Eye (tissue), 1 donor: ENCODE results near the gene KCTD11.
"Not testable (repeated sequence)": the region's sequence is repeated elsewhere in the genome, so short reads cannot be mapped to it uniquely, and the experiment has no call there.

Experiments
- DNase-seq: peaks from one replicate; pipeline ENCODE4 v3.0.0-alpha.2; 2015

KCTD11 gene

DNA sequence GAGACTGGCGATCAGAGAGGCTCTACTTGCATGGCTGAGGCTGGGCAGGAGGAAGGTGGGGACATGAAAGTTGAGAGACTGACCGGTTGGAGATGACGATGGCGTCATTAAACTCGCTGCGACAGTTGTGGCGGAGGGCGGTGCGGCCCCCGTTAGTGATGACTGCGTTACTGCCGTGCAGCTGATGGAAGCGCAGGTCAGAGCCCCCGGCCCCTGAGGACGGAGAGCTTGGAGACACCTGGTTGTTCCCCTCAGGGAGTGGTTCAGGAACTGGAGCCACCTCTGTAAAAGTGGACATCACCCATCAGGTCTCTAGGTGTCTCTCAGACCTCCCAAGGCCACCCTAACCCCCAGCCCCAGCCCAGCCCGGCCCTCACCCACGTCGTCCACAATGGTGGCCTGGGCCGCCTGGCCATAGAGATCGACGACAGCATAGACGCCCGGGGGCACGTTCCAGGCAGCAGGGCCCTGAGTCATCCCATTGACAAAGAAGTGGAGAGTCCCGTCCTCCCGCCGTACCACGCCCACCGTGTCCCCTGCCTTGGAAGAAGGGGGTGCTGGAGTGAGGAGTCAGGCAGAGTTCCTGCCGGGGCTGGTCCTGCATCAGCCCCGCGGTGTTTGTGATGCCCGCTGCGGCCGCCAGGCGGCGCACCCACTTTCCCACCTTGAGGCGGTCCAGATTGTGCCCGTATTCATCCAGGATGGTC lies 28.1 kb upstream of the KCTD11 start:
- peak; percentile 63 for DNase-seq

DNA sequence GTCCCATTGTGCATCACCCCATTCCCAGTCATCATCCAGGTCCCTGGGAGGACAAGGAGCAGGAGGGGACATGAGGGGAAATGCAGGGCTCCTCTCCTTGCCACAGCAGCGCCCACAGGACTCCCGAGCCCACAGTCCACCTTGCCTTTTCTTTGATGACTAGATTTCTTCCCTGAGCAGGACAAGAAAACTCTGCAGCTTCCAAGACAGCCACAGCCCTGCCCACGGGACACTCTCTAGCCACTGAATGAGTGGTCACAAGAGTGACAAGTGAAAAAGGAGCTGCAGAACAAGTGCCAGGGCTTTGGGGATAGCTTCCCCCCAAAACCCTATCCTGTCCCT lies 27.6 kb upstream of the KCTD11 start:
- DNase-seq: no peak

DNA sequence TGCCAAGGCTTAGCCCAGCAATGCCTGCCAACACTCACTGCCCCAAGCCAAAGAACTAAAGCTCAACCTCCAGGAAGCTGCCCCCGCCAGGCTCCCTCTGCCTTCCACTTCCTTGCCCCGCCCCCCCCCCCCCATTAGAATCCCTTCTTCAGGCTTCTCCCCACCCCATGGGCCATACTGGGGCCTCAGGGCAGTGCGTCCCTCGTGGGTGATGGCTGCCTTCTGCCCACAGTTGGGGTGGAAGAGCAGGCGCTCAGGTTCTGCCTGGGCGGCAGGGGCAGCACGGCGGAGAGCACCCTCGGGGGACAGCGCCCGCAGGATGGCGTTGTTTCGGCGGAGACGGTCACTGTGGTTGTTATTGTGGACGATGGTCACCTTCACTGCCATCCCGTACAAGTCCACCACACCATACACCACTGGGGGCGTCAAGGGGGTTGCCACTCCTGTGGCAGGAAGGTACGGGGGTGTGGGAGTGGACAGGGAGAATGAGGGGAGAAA lies 26.9 kb upstream of the KCTD11 start:
- no peak for DNase-seq

DNA sequence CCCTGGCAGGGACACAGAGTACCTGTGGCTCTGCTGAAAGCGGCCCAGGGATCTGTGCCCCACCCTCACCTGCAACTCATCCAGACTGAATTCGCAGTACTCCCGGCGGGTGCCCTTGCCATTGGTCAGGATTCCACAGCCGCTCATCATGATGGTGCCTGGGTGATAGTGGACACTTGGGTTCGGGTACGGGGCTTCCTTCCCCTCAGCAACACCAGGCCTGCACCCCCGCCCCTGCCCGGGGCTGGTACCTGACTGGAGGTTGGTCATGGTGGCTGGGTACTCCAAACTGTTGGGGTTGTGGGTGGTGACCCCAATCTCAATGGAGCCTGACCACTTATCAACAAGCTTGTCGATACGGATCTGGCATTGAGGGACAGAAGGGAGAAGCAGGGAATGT lies 25.8 kb upstream of the KCTD11 start:
- no peak for DNase-seq

DNA sequence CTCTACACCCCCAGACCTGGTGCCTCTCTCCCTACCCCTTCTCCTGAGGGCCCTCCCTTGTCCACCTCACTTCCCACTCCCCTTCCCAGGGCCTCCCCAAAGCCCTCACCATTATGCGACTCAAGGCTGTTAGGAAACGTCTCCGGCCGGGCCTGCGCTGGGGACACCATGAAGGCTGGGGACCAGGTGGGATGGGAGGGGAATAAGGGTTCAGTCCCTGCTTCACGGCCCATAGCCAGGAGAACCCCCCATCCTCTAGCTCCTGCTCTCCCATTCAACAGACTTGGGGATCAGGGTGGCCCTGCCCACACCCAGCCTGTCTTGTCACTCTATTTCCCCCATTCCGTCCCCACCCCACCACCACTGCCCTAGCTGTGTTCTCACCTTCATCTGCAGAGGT lies 24.9 kb upstream of the KCTD11 start:
- DNase-seq: no peak

DNA sequence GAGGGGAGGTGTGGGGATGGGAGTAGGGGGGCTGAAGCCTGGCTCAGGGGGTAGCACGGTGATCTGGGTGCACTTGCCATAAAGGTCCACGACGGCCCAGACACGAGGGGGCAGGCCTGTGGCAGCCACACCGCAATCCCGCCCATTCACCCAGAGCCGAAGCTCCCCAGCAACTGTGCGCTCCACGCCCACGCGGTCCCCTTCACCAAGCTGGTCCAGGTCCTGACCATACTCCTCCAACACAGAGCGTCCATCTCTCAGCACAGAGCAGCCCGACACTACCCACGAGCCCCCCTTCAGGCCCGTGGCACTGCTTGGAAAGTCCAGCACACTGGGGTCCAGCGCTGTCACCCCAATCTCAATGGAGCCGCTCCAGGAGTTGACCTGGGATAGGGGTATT lies 24.5 kb upstream of the KCTD11 start:
- no peak for DNase-seq

DNA sequence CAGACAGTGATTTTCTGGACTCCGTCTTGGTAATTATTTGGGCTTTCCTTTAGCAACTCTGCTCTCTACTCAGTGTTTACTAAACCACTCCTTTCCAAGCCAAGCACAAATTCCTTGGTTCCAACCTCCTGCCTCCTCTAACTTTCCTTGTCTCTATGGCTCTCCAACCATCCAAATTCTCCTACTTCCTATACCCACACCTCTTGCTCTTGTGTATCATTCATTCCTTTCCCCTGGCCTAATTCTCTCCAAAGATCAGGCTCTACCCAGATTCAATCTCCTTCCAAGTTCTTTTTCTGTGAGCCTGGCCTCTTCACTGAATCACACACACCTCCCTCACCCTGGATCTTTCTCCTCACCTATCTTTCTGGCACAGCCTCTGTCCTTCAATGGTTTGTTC lies 24.0 kb upstream of the KCTD11 start:
- DNase-seq: no peak

DNA sequence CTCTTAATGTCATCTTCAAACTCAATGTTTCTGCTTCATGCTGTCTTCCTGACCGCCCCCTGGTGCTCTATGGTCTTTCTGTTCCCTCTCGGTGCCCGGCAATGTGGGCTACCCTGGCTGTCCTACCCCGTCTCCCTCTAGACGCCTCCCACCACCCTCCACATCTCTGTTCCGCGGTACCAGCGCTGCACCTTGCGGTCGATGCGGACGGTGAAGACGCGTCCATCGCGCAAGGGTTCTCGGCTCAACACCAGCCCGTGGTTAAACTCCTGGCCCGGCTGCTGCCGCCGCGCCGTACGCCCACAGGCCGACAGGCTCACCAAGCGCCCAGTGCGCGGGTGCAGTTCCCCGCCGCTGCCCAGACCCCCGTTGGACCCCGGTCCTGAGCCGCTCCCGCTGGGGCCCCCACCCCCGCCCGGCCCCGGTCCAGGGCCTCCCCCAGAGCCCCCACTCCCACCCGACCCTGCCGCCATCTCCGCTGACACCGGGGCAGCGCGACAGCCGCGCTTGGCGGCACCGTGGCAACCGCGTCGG lies 23.1 kb upstream of the KCTD11 start, which contains the start of gene NEURL4:
Gene NEURL4, minus strand, starts transcription at position 496 of the 534 bp plus-strand sequence. Its CDS starts 23 bp downstream, at position 473.
- DNase-seq: no peak

DNA sequence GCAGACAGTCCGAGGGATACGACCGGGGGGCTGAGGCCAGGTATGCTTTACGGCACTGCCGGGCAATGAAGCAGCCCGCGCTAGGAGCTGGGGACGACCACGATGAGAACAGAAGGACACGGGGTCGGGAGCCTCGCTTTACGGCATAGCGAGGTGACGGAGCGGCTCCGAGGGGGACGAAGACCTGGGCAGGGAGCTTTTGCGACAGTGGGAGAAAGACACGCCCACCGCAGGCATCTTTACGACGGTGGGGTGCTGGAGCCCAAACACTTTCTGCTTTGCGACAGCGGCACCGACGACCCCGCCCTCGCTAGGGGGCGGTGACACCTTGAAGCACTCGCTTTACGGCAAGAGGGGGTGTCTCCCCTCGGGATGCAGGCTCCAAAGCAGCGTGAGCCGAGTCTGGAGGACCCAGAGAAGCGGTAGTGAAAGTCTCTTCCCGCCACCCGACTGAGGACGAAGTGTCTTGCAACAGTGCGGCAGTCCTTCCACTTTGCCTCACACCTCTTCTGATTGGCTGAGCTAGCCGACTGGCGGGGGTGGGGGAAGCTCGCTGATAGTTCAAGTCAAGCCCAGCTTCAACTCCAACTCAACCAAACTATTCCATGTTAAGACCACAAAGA lies 22.5 kb upstream of the KCTD11 start:
- peak; percentile 99 for DNase-seq

DNA sequence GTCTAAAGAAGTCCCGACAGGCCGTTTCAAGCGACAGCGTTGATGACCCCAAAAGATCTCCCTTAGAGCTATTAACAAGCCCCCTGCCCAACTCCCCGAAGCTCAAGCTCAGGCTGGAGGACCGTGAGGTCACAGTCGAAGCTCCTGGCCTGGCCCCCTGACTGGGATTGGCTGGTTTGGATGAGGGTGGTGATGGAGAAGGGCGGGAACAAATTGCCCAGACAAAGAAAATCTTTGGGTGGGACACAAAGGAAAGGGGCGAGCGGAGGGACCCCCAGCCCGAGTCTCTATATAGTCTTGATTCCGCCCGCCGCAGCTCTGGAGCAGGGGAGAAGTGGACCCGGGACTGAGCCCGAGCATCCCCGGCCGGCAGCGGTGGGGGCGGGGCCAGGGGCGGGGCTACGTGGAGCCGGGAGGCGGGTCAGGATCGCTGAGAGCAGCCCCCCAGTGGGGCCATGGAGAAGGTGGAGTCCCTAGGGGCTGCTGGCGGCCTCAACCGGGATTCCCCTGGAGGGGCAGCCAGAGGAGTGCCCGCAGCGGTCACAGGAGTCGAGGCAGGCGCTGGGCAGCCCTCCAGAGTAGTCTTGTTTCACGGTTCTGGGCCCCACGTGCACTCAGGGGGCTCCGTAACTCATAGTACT lies 21.8 kb upstream of the KCTD11 start:
- DNase-seq: peak; percentile 97

DNA sequence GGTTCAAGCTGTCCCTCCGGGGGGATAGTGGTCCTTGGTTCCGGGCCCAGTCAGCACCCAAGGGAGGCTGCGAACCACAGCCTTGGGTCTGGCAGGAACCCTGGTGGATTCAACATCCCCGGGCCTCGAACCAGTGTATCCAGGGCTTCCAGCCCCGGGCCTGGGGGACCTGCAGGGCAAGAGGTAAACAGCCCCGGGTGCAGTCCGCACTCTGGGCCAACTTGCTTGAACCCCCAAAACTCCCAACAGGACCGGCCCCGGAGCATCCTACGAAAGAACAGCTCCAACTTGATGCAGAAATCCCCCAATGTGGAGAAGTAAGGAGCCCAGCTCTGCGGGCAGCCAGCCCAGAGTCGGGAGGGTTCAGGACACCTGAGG lies 21.3 kb upstream of the KCTD11 start:
- DNase-seq: no peak

DNA sequence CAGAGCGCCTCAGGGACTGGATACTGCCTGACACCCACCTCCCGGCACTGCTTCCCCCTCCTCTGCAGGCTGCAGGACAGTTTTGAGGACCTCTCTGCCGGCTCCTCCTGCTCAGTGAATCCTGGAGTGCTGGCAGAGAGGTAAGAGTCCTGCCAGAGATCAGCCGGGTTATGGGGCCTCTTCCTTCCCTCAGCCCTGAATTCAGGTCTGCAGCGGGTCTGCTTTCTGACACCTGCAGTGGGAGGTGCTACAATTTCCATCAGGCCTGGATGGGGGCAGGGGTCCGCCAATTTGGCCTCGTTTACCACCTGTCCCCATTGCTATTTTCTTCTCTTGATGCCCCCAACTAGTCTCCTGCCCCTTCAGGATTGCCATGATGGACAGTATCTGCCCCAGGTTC lies 19.9 kb upstream of the KCTD11 start:
- DNase-seq: no peak

DNA sequence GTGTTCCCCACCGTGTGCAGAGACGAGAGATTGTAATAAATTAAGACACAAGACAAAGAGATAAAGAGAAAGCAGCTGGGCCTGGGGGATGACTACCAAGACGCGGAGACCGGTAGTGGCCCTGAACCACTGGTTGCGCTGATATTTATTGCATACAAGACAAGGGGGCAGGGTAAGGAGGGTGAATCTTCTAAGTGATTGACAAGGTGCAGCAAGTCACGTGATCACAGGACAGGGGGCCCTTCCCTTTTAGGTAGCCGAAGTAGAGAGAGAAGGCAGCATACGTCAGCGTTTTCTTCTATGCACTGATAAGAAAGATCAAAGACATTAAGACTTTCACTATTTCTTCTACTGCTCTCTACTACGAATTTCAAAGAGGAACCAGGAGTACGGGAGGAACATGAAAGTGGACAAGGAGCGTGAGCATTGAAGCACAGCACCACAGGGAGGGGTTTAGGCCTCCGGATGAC lies 19.3 kb upstream of the KCTD11 start:
- DNase-seq: not testable (repeated sequence)

DNA sequence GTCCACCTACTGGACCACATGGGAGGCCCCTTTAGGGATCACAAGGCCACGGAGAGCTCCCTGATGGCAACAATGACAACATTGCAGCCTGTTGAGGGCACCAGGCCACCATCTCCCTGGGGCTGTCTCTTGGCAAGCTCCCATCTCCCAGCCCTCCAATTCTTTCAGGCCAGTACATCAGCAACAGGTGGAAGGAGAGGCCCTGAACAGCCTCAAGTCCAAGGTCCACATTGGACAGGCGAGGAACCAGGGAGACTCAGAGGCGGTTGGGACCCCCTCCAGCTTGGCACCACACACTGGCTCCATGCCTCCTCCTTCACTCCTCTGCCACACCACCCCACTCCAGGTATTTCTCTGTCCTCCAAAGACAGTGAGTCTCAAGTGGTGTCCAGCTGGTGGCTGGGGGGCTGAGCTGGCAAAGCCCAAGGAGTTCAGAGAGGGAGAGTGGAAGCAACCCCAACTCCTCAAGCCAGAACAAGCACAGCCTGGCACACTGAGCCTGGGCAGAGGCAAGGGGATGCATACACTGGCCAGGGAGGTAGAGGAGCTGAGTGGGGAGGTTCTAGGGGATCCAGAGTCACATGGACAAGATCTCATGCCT lies 16.9 kb upstream of the KCTD11 start:
- no peak for DNase-seq

DNA sequence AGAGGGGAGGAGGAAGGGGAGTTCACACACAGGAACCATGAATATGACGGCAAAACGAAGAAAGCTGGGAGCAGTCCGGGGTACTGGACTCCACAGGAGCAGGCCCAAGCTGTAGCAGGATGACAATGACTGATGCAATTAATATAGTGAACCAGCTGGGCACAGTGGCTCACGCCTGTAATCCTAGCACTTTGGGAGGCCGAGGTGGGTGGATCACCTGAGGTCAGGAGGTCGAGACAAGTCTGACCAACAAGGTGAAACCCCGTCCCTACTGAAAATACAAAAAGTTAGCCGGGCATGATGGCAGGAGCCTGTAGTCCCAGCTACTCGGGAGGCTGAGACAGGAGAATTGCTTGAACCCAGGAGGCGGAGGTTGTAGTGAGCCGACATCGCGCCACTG lies 16.2 kb upstream of the KCTD11 start:
- not testable (repeated sequence) for DNase-seq

DNA sequence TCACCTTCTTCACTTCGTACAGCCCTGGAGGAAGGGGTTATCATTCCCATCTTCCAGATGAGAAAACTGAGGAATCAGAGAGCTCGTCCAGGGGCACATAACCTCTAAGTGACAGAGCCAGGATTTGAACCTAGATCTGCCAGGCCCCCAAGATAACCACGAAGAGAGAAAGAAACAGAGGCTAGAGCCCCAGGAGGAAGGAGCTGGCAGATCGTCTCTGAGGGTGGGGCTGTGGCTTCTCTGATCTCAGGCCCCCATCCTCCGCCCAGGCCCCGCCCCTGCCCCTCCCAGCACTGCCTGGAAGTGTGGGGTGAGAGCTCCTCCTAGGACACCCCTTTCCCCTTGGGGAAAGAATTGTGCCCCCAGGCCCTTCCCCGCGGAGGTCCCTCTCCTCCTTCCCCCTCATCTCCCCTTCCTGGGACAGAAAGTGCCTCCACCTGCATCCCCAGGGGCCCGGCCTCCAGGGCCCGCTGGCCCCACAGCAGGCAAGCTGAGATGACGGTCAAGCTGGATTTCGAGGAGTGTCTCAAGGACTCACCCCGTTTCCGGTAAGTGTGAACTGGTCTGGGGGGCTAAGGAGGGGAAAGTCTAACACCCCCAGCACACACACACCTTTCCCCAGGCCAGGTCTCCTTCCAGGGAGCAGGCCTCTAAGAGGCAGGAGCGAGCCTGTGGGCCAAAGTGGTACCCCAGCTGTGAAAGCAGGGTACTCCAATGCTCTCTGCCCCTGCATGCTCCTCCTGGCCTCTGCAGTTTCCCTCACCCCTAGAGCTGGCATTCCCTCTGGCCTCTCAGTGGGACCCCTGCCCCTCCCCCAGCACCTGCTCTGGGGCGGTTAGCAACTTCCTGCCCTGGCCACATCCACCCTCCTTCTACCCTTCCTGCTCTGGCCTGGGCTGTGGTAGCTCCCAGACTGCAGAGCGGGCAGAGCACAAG lies 15.5 kb upstream of the KCTD11 start, which contains the start of gene ACAP1:
Gene ACAP1, plus strand, starts transcription at position 290 of the 936 bp plus-strand sequence. Its CDS starts 206 bp downstream, at position 496.
- no peak for DNase-seq

DNA sequence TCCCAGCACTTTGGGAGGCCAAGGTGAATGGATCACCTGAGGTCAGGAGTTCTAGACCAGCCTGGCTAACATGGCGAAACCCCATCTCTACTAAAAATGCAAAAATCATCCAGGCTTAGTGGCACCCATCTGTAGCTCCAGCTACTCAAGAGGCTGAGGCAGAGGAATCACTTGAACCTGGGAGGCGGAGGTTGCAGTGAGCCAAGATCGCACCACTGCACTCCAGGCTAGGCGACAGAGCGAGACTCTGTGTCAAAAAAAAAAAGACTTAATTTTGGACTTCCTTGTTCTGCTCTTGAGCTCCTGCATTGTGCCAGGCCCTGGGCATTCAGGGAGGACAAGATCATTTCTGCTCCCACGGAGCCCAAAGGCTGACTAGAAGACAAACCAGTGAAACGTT lies 14.4 kb upstream of the KCTD11 start:
- DNase-seq: not testable (repeated sequence)

DNA sequence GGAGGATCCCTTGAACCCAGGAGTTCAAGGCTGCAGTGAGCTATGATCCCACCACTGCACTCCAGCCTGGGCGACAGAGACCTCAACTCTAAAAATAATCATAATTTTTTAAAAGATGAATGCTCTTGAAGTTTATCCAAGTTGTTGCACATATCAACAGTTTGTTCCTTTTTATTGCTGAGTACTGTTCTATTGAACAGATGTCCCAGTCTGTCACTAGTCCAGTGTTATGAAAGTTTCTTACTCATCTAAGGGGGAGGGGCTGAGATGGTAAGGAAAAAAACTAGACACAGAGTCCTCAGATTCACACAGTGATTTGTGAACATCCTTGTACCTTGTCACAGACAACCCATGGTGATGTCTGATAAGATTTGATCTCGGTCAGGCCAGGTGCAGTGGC lies 11.8 kb upstream of the KCTD11 start:
- DNase-seq: no peak

DNA sequence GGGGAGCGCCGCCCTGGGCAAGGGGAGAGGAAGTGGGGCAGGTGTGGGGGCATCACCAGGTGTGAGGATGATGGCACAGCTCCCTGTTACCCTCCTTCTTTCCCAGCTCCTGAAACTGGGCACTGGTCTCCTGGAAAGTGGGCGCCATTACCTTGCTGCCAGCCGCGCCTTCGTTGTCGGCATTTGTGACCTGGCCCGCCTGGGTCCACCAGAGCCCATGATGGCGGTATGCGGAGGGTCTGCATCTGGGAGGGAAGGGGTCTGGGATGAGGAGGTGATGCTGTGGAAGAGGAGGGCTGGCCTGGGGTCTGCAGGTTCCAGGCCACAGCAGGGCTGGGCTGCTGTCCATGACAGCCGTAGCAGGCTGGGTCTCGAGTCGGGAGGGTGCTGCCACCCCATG lies 10.1 kb upstream of the KCTD11 start:
- no peak for DNase-seq

DNA sequence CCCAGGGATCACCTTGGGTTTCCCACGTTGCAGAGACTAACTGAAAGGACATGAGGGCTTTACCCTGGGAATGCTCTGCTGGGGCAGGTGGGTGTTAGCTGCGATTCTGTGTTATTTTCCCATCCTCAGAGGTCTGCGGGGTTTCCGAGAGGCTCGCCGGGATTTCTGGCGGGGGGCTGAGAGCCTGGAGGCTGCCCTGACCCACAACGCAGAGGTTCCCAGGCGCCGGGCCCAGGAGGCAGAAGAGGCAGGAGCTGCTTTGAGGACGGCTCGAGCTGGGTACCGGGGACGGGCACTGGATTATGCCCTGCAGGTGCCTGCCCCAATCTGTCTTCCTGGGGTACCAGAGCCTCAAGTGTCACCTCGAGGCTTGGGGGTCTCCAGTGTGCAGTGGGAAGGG lies 8.7 kb upstream of the KCTD11 start:
- DNase-seq: no peak

DNA sequence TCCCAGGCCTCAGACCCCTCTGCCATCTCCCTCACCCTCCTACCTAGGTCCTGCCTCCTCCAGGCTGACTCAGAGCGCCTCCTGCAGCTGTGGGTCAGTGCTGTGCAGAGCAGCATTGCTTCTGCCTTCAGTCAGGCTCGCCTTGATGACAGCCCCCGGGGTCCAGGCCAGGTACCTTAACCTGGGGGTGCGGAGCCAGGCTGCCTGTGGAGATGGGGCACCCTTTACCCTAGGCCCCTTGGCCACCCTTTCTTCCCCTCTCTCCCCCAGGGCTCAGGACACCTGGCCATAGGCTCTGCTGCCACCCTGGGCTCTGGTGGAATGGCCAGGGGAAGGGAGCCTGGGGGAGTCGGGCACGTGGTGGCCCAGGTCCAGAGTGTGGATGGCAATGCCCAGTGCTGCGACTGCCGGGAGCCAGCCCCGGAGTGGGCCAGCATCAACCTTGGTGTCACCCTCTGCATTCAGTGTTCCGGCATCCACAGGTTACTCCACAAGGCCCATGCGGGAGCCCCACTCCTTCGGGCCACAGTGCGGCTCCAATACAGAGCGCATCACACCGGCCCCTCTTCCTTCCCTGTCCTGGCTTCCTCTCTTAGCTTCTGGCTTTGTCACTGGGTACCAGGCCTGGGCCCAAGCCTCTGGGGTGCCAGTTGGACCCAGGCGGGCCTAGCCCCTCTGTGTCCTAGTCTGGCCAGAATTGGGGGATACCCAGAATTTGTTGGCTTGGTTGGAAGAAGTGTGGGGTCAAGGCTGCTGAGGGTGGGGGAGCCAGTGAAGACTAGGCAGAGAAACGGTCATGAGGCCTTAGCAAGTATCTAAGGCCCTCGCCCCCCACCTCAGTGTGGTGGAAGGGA lies 5.0 kb upstream of the KCTD11 start:
- DNase-seq: no peak
